Measurements from ENCODE around the gene PPP1R1B.

DNA sequence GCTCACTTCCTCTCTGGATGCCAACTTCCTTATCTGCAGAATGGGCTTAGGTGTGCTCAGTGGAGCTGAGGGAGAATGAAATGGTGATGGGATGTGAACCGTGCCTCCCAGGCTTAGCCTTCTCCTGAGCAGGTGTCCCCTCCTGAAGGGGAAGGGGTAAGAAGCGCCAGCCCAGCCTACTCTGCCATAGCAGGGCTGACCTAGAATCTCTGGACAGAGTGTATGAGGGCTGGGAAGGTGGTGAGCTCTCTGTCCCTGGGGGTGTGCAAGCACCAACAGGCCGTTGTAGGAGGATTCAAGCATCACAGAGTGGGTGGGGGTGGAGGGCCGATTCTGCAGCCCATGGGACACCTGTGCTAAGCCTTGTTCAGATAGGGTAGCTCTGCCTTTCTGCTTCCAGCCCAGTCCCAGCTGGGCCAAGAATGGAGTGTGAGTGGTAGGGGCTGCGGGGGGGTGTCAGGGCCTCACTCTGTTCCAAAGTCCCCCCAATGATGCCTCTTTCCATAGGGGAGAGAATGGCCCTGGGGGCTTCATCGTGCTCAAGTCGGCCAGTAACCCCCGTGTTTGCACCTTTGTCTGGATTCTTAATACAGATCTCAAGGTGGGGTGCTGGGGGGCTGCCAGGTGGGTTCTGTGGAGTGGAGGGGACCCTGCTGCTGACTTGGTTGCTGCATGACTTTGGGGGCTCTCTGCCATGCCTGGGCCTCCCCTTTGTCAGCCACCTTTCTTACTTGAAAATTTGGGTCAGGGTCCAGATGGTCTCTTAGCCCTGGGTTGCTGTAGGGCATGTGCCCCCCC is 35.2 kb downstream of the PPP1R1B start:
- TF ChIP-seq, protein P1, sequence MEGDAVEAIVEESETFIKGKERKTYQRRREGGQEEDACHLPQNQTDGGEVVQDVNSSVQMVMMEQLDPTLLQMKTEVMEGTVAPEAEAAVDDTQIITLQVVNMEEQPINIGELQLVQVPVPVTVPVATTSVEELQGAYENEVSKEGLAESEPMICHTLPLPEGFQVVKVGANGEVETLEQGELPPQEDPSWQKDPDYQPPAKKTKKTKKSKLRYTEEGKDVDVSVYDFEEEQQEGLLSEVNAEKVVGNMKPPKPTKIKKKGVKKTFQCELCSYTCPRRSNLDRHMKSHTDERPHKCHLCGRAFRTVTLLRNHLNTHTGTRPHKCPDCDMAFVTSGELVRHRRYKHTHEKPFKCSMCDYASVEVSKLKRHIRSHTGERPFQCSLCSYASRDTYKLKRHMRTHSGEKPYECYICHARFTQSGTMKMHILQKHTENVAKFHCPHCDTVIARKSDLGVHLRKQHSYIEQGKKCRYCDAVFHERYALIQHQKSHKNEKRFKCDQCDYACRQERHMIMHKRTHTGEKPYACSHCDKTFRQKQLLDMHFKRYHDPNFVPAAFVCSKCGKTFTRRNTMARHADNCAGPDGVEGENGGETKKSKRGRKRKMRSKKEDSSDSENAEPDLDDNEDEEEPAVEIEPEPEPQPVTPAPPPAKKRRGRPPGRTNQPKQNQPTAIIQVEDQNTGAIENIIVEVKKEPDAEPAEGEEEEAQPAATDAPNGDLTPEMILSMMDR (IDR thresholded peaks at IDR 0.05), result no peak
- TF ChIP-seq POLR2A (IDR thresholded peaks at IDR 0.05), result no peak
